GM13977 (cell line): ENCODE measurements around the gene PDE6C.

Experiments used
- DNase-seq: peaks from one replicate; pipeline ENCODE4 v3.0.0; 2012; ENCODE audit warnings: low spot score
- in situ Hi-C: fragments of 300-500 bp; cut with MboI; formaldehyde crosslinking; loops from one replicate; pipeline ENCODE4 v1.12.0; 2022; ENCODE audit warnings: low sequenced_read_pairs, low pct_unique_long_range_greater_than_20kb, mixed read lengths, inconsistent platforms; ENCODE audit not compliant: unreplicated experiment
- TF ChIP-seq, protein P1 (sequence below): IDR thresholded peaks from 2 replicates; pipeline ENCODE4 v1.5.1; 2012; ENCODE audit warnings: mild to moderate bottlenecking, control low read depth; ENCODE audit not compliant: insufficient read depth; ENCODE audit errors: extremely low read depth, missing control alignments

PDE6C gene

DNA sequence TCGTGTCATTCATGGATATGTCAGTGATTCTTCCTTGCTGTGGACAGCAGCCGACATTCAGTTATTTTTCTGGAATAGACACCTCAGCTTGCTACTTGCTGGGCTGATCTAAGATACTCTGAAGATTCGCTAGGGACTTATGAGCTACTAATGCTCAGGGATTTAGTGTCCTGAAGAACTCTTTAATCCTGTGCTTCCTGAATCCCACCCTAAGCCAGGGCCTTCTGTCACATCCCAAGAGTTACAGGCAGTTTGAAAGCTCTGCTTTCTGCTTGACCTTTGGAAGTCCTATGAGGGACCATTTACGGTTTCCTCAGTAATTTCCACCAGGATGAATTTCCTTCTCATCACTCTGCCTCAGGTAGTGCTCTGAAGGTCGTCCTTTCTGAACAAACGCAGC lies at the start of gene PDE6C:
PDE6C (plus strand) TSS at position 227 of the 400 bp plus-strand sequence. CDS start 189 bp downstream, outside the sequence.
- in situ Hi-C loops = no loop called here
- no peak for DNase-seq
- TF ChIP-seq, protein P1, sequence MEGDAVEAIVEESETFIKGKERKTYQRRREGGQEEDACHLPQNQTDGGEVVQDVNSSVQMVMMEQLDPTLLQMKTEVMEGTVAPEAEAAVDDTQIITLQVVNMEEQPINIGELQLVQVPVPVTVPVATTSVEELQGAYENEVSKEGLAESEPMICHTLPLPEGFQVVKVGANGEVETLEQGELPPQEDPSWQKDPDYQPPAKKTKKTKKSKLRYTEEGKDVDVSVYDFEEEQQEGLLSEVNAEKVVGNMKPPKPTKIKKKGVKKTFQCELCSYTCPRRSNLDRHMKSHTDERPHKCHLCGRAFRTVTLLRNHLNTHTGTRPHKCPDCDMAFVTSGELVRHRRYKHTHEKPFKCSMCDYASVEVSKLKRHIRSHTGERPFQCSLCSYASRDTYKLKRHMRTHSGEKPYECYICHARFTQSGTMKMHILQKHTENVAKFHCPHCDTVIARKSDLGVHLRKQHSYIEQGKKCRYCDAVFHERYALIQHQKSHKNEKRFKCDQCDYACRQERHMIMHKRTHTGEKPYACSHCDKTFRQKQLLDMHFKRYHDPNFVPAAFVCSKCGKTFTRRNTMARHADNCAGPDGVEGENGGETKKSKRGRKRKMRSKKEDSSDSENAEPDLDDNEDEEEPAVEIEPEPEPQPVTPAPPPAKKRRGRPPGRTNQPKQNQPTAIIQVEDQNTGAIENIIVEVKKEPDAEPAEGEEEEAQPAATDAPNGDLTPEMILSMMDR = no peak

DNA sequence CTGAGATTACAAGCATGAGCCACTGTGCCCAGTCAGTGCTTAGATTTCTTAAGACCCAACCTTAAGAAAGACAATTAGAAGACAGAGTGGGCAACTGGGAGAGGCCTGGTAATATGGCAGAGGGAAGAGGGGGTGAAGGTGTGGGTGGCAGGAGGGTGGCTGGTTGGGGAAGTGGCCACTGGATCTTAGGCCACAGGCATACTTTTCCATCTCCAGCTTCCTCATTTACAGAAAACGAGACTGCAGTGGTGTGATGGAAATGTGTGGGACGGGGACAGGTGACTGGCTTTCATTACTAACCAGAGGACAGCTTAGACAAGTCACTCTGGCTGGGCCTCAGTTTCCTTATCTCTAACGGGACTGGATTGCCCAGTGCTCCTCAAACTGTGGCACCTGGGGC lies 46.9 kb upstream of the PDE6C start:
- in situ Hi-C loops = loop anchor here (25.0 kb wide), 1 partner anchor 247 kb away; no protein-coding TSS in a partner anchor
- no peak for DNase-seq
- TF ChIP-seq, protein P1 = no peak

DNA sequence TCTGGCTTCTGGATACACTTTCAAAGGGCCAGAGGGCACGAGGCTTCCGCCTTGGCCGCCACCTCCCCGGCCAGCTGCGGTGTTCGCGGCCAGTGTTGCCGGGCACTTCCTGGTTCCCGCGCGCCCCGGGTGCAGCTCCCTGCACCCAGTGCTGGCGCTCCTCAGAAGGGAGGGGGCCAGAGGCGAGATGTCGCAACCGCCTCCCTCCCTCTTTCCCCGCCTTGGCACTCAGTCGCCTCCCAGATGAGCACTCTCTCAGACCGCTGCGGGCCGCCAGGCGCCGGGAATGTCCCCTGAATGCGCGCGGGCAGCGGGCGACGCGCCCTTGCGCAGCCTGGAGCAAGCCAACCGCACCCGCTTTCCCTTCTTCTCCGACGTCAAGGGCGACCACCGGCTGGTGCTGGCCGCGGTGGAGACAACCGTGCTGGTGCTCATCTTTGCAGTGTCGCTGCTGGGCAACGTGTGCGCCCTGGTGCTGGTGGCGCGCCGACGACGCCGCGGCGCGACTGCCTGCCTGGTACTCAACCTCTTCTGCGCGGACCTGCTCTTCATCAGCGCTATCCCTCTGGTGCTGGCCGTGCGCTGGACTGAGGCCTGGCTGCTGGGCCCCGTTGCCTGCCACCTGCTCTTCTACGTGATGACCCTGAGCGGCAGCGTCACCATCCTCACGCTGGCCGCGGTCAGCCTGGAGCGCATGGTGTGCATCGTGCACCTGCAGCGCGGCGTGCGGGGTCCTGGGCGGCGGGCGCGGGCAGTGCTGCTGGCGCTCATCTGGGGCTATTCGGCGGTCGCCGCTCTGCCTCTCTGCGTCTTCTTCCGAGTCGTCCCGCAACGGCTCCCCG lies 45.7 kb upstream of the PDE6C start, which contains the start of gene FFAR4:
FFAR4 (plus strand) TSS at position 231 of the 842 bp plus-strand sequence; CDS start at position 287, 56 bp downstream.
- in situ Hi-C loops = loop anchor here (25.0 kb wide), 1 partner anchor 246 kb away; no protein-coding TSS in a partner anchor
- TF ChIP-seq, protein P1 = no peak
- DNase-seq = no peak

DNA sequence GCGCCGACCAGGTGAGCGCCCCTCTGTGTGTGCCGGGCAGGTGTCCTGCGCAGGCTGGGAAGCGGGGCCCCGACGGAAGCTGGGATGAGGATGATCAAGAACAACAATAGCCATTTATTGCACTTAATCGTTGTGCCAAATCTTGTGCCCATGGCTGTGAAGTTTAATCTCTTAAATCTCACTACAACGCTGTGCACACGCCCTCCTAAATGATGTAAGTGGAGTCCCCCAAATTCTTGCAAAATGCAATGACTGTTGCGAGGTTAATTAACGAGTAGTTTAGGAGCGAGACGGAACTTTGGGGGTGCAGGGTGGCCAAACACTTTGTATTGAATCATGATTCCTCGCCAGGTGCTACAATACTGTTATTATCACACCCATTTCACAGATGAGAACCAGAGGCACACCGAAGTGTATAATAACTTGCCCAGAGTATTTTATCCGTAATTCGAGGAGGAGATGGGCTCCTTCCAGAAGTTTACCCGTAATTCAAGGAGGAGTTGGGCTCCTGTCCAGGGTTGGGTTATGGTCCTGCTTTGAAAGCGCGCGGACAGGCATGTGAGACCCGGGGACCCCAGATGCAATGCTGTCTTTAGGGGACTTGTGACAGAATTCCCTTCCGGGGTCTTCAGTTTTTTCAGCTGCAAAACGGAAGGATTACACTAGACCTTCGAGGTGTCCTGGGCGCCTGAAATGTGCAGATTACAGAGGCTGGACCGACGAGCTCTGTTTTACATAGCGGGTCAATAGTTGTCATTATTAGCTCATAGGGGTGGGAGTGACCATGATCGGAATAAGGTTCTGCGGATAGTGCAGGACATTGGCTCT lies 44.8 kb upstream of the PDE6C start:
- in situ Hi-C loops = loop anchor here (25.0 kb wide), 1 partner anchor 245 kb away; no protein-coding TSS in a partner anchor
- TF ChIP-seq, protein P1 = no peak

DNA sequence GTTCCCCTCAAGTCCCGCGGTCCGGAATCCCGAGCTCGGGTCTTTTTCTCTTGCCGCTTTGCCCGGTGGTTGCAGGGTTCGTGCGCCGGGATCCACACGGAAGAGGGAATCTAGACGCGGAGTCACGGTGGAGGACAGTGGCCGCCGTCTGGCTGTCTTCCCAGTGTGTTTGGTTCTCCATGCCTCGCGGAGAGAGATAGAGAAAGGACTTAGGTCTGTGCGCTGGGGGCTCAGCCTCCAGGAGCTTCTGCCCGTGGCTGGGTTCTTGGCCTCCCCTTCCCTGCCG lies 44.3 kb upstream of the PDE6C start:
- TF ChIP-seq, protein P1 = no peak
- DNase-seq = no peak

More for the DNA sequence above, 44.8 kb upstream of the PDE6C start:
- DNase-seq = no peak

DNA sequence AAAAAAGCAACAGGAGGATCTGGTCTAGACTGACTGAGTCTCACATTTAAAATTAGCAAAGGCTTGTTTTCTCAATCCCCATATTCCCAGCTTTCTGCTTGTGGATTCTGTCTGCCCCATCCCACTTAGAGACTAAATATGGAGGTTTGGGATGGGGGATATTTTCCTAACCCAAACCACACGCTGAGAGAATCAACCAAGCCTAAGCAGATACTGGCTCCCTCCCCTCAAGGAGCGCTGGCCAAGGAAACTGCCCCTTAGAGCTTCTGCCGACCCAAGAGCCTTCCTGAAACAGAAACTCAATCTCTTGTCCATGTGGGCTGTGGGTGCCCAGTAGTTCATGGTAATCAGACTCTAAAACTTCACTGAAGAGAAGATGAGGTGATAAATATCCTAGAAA lies 42.0 kb upstream of the PDE6C start:
- no peak for DNase-seq
- in situ Hi-C loops = loop anchor here (25.0 kb wide), 1 partner anchor 242 kb away; no protein-coding TSS in a partner anchor
- TF ChIP-seq, protein P1 = no peak

More for the DNA sequence above, 44.3 kb upstream of the PDE6C start:
- in situ Hi-C loops = loop anchor here (25.0 kb wide), 1 partner anchor 244 kb away; no protein-coding TSS in a partner anchor
